RWPE2 (cell line): ENCODE measurements around the gene ZBTB43.

Experiments used
- ATAC-seq: fragments of 200-7000 bp; cut with Tn5 transposase; 3 replicates; pipeline ENCODE4 v1.9.1; 2021; ENCODE audit warnings: low read depth
- DNase-seq: peaks from one replicate; pipeline ENCODE4 v3.0.0-alpha.2; 2020; ENCODE audit warnings: low spot score
- H3K27ac ChIP-seq: fragments of 450-650 bp; 2 replicates; pipeline ENCODE4 v1.5.1; 2017; ENCODE audit warnings: mild to moderate bottlenecking; ENCODE audit not compliant: poor library complexity, severe bottlenecking
- H3K27me3 ChIP-seq: fragments of 250-450 bp; sonication (Bioruptor Pico); 2 replicates; pipeline ENCODE4 v1.5.1; 2021; ENCODE audit warnings: mild to moderate bottlenecking, moderate library complexity; ENCODE audit not compliant: insufficient read depth, poor library complexity, severe bottlenecking
- H3K36me3 ChIP-seq: fragments of 250-450 bp; sonication (Bioruptor Pico); 2 replicates; pipeline ENCODE4 v1.5.1; 2020; ENCODE audit warnings: low read depth, mild to moderate bottlenecking, moderate library complexity
- H3K4me1 ChIP-seq: fragments of 250-450 bp; sonication (Bioruptor Pico); 2 replicates; pipeline ENCODE4 v1.5.1; 2021; ENCODE audit warnings: mild to moderate bottlenecking, moderate library complexity; ENCODE audit not compliant: insufficient read depth, poor library complexity, severe bottlenecking
- H3K4me3 ChIP-seq: fragments of 250-450 bp; sonication (Bioruptor Pico); 2 replicates; pipeline ENCODE4 v1.5.1; 2021; ENCODE audit warnings: mild to moderate bottlenecking, moderate library complexity; ENCODE audit not compliant: severe bottlenecking
- H3K9me3 ChIP-seq: fragments of 250-450 bp; sonication (Bioruptor Pico); 2 replicates; pipeline ENCODE4 v1.5.1; 2021; ENCODE audit warnings: mild to moderate bottlenecking, moderate library complexity; ENCODE audit not compliant: severe bottlenecking
- TF ChIP-seq, protein P1 (sequence below): fragments of 450-650 bp; IDR thresholded peaks from one replicate; pipeline ENCODE4 v1.5.1; 2017; ENCODE audit warnings: mild to moderate bottlenecking, moderate library complexity; ENCODE audit not compliant: poor library complexity, severe bottlenecking

ZBTB43 gene

DNA sequence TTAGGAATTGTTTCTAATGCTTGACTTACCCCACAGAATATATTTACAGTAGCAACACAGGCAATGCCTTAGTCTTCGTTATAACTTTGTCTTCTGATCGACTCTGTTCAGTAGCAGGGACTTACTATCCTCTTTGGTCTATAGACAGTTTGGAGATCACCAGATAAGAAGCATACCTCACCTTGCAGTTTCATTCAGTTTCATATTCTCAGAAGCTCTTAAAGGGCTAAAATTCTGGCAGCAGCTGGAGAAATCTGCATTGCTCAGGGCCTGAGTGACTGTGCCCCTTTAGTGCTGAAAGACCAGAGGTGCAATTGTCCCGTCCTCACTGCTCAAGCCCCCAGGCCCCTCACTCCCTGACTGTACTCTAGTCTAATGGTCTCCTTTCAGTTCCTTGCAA, 26.0 kb downstream of the ZBTB43 start:
- H3K27ac ChIP-seq = no peak overlapping the region
- H3K4me3 ChIP-seq = no peak overlapping the region
- no peak for ATAC-seq
- no peaks in the 10 kb centered on the region for H3K9me3 ChIP-seq
- TF ChIP-seq, protein P1, sequence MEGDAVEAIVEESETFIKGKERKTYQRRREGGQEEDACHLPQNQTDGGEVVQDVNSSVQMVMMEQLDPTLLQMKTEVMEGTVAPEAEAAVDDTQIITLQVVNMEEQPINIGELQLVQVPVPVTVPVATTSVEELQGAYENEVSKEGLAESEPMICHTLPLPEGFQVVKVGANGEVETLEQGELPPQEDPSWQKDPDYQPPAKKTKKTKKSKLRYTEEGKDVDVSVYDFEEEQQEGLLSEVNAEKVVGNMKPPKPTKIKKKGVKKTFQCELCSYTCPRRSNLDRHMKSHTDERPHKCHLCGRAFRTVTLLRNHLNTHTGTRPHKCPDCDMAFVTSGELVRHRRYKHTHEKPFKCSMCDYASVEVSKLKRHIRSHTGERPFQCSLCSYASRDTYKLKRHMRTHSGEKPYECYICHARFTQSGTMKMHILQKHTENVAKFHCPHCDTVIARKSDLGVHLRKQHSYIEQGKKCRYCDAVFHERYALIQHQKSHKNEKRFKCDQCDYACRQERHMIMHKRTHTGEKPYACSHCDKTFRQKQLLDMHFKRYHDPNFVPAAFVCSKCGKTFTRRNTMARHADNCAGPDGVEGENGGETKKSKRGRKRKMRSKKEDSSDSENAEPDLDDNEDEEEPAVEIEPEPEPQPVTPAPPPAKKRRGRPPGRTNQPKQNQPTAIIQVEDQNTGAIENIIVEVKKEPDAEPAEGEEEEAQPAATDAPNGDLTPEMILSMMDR = no peak
- H3K27me3 ChIP-seq = no peaks in the 10 kb centered on the region
- no peaks in the 10 kb centered on the region for H3K4me1 ChIP-seq
- no peak for DNase-seq
- H3K36me3 ChIP-seq = peaks cover 25% of the 10 kb centered on the region; the same call in 1 of the 2 replicates

DNA sequence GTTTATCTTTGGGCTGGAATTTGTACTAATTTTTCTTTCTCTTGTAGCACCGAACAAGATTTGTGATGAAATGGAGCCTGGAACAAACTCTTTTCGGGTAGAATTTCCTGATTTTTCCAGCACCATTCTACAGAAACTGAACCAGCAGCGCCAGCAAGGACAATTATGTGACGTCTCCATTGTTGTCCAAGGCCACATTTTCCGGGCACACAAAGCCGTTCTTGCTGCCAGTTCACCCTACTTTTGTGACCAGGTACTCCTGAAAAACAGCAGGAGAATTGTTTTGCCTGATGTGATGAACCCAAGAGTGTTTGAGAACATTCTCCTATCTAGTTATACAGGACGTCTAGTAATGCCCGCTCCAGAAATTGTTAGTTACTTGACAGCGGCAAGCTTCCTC, 27.6 kb downstream of the ZBTB43 start:
- H3K27ac ChIP-seq = no peak overlapping the region
- DNase-seq = no peak
- H3K9me3 ChIP-seq = no peaks in the 10 kb centered on the region
- H3K4me3 ChIP-seq = no peak overlapping the region
- TF ChIP-seq, protein P1 = no peak
- no peaks in the 10 kb centered on the region for H3K27me3 ChIP-seq
- no peak for ATAC-seq
- peaks cover 30% of the 10 kb centered on the region for H3K36me3 ChIP-seq
- H3K4me1 ChIP-seq = no peaks in the 10 kb centered on the region

DNA sequence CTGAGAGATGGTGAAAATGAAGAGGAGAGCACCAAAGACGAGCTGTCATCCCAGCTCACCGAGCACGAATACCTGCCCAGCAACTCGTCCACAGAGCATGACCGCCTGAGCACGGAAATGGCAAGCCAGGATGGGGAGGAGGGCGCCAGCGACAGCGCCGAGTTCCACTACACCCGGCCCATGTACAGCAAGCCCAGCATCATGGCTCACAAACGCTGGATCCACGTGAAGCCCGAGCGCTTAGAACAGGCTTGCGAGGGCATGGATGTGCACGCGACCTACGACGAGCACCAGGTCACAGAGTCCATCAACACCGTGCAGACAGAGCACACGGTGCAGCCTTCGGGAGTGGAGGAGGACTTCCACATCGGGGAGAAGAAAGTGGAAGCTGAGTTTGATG, 28.2 kb downstream of the ZBTB43 start:
- Histone ChIP-seq H3K27ac (no peak overlapping the region), H3K4me1 (no peaks in the 10 kb centered on the region), H3K9me3 (no peaks in the 10 kb centered on the region), H3K27me3 (no peaks in the 10 kb centered on the region), H3K4me3 (no peak overlapping the region), H3K36me3 (peaks cover 30% of the 10 kb centered on the region; the same call in 1 of the 2 replicates)
- no peak for DNase-seq
- TF ChIP-seq, protein P1 = no peak
- no peak for ATAC-seq

GRCh38 chr9:126833710-126834345, 29.0 kb downstream of the ZBTB43 start:
- no peak for ATAC-seq
- Histone ChIP-seq H3K4me1 (no peaks in the 10 kb centered on the region), H3K36me3 (peaks cover 33% of the 10 kb centered on the region; the same call in 1 of the 2 replicates), H3K27me3 (no peaks in the 10 kb centered on the region), H3K9me3 (no peaks in the 10 kb centered on the region), H3K27ac (no peak overlapping the region), H3K4me3 (no peak overlapping the region)
- no peak for DNase-seq
- TF ChIP-seq, protein P1 = no peak

DNA sequence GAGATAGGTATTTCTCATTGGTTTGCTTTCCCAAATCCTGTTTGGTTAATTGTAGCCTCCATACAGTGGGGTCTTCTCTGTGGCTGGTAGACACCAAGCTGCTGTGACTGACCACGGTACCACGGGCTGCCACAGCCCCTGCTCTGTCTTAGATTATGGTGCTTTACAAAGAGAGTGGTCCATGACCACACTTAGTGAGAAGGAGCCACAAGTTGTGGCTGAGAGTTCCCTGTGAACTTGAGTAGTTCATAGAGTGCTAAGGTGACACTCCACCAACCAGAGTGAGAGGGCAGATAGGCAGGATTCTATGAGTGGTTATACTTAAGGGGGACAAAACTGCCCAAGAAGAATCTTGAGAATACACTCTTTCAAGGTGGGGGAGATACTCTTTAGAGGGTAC, 29.8 kb downstream of the ZBTB43 start:
- ATAC-seq = no peak
- TF ChIP-seq, protein P1 = no peak
- Histone ChIP-seq H3K9me3 (no peaks in the 10 kb centered on the region), H3K4me3 (no peak overlapping the region), H3K27ac (no peak overlapping the region), H3K27me3 (no peaks in the 10 kb centered on the region), H3K36me3 (peaks cover 33% of the 10 kb centered on the region; the same call in 1 of the 2 replicates), H3K4me1 (no peaks in the 10 kb centered on the region)
- DNase-seq = no peak
